Measurements from ENCODE around the gene SLC36A2.
"Not testable (repeated sequence)": the region's sequence is repeated elsewhere in the genome, so short reads cannot be mapped to it uniquely, and the experiment has no call there.

SLC36A2 gene

DNA sequence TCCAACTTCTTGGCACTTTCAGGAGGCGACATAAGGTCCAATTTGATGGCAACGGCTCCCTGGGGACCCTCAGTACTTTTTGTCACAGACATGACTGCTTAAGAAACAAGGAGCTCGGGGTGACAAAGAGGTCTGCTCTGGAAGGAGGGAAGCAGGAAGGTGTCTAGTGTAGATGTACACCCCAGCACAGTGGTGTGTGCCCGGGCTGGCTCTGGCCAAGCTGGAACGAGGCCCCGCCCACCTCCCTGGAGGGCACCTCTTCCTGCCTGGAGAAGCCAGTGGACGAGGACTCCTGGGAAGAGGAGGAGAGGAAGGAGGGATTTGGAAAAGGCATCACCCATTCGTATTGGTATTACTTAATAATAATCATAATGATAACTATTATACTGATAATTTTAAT, at the start of gene SLC36A2:
SLC36A2 (minus strand) TSS at position 191 of the 400 bp plus-strand sequence; CDS start at position 92, 99 bp downstream.
- DNase-seq: no peak

DNA sequence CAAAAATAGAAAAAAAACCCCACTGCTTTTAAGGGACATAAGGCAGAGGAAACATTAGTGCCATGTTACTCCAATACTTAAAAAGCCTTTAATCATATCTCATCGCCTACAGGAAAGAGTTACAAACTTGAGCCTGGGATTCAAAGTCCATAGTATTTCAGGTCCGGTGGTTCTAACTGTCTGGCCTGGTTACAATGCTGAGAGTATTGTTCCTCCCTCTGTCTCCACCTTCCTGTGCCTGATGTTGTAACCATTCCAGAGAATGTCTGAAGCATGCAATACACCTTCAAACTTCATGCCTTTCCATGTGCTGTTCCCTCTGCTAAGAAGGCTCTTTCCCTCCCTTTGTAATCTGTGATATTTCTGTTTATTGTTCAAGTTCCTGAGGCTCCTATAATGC, 41.6 kb upstream of the SLC36A2 start:
- DNase-seq: no peak

- peak; percentile 62 for DNase-seq
These were observed 36.7 kb upstream of the SLC36A2 start for GRCh38 chr5:151384106-151384505.

- no peak for DNase-seq
These were observed 35.7 kb upstream of the SLC36A2 start for GRCh38 chr5:151383011-151383410.

GRCh38 chr5:151382576-151382975, 35.2 kb upstream of the SLC36A2 start:
- DNase-seq: no peak

GRCh38 chr5:151381899-151382298, 34.5 kb upstream of the SLC36A2 start:
- DNase-seq: no peak

DNA sequence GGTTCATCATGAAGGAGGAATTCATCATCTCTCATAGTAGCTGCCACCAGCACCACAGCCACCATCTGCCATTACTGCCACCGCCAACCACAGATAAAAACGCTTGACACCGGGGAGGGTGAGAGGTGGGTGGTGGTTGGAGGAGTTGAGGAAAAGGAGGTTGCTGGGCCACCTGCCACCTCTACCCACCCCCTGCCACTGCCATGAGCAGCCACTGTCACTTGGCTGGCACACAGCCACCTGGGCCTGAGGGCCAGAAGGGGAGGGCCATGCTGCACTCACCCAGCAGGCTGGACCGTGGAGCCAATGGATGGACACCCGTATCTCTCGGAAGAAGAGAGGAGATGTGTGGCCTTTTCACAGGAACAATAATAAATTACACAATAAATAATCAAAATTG, 31.3 kb upstream of the SLC36A2 start:
- DNase-seq: no peak

GRCh38 chr5:151374539-151374938, 27.2 kb upstream of the SLC36A2 start:
- DNase-seq: no peak

DNA sequence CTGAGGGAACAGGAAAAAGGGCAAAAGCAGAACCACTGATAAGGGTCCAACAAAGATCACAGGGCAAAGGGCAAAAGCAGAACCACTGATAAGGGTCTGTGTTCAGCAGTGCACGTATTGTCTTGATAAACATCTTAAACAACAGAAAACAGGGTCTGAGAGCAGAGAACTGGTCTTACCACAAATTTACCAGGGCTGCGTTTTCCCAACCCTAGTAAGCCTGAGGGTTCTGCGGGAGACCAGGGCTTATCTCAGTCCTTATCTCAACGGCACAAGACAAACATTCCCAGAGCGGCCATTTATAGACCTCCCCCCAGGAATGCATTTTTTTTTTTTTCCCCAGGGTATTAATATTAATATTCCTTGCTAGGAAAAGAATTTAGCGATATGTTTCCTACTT, 19.7 kb upstream of the SLC36A2 start:
- DNase-seq: not testable (repeated sequence)

- no peak for DNase-seq
These were observed 16.3 kb upstream of the SLC36A2 start for GRCh38 chr5:151363673-151364072.

GRCh38 chr5:151362970-151363369, 15.6 kb upstream of the SLC36A2 start:
- no peak for DNase-seq

- DNase-seq: no peak
These were observed 12.0 kb upstream of the SLC36A2 start for GRCh38 chr5:151359391-151359790.

DNA sequence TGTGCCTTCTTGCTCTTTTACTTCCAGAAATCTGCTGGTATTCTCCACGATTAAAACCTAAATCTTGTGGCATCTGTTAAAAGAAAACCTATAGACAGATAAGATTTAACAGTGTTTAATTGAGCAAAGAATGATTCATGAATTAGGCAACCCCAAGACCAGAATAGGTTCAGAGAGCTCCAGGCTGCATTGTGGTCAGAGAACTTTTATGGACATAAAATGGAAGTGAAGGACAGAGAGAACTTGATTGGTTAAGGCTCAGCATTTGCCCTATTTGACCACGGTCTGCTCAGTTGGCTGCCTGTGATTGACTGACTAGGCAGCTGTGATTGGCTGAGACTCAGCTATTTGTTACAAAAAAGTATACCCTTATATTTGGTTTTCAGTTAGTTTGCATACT, 10.4 kb upstream of the SLC36A2 start:
- no peak for DNase-seq

- no peak for DNase-seq
These were observed 9.7 kb upstream of the SLC36A2 start for GRCh38 chr5:151357097-151357496.

DNA sequence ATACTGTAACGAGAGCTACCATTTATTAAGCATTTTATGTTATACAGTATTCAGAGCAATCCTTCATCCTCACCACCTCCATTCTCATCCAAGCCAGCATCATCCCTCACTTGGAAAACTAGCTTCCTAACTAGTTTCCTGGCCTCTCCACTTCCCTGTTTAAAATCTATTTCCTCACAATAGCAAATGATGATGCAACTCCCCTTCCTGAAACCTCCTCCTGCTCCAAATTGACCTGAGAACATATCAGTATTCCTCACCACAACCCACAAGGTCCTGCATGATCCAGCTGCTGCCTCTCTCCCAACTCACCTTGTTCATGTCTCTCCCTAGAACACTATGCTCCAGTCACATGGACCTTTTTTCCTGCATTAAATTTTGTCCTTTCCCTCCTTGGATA, 4.3 kb upstream of the SLC36A2 start:
- no peak for DNase-seq

DNA sequence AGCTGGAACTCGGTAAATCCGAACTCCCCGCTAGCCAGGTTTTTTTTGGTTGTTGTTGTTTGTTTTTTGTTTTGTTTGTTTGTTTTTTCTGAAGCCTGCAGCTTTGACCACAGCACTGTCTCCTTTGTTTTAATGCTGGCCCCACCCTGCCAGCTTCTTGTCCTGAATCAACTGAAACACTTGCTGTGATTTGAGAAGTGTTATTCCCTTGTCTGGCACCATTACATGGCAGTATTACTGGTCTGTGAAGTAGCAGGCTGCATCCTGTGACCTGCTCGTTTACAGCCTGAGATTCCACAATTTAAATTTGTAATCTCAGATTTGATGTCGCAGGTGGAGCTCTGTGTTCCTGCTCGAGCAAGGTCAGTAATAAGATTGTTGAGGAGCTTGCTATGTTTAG, 1.4 kb upstream of the SLC36A2 start:
- DNase-seq: no peak

GRCh38 chr5:151345808-151346478, 1.4 kb downstream of the SLC36A2 start:
- DNase-seq: no peak

DNA sequence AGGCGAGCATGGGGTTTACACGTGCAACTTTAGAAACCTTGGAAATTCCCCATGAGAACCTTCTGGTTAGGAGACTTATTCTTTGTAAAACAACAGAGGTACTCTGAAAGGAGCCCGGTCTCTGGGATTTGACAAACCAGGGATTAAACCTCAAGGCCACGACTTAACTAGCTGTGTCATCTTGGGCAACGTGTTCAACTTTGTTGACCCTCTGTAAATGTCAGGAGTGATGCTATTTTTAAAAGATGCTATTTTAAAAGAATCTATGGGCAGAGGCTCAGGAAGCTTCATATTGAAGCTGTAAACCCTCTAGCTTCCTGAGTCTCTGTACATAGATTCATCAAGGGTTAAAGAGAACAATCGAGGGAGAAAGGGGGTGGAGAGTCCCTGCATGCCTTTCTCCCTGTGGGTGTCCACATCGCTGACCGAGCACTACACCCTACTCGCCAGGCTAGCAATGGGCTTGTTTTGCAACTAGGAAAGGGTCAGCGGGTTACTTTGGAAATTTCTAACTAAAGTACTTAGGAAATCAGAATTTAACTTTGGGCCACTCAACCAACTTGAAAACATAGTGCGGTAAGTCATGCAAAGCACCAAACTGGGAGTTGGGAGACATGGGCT, 2.1 kb downstream of the SLC36A2 start:
- no peak for DNase-seq

DNA sequence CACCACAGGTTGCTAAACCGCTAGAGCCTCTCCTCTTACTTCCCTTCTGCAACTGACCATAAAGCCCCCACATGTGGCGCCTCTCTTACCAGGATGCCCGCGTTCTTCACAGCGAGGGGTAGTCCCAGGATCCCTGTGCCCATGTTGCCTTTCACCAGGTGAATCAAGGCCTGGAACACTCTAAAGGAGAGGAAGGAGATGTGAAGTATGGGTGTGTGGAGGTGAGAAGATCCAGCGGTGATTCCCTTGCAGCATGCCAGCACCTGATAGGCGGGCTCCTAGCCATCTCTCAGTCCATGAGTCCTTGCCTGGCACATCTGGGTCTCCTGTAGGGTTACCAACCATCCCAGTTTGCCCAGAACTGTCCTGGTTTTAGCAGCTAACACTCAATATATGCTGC, 3.3 kb downstream of the SLC36A2 start:
- DNase-seq: no peak

DNA sequence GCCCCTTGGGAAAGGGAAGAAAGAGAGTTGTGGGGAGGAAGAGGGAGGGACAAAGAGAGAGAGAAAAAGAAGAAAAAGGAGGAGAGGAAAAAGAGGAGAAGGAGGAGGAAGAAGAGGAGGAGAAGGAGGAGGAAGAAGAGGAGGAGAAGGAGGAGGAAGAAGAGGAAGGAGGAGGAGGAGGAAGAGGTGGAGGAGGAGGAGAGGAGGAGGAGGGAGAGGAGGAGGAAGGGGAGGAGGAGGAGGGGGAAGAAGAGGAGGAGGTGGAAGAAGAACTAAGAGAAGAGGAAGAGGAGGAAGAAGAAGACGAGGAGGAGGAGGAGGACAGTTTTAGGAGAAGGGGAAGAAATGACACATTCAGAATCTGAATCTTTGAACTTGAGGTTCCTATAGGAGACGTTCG, 7.4 kb downstream of the SLC36A2 start:
- DNase-seq: no peak

DNA sequence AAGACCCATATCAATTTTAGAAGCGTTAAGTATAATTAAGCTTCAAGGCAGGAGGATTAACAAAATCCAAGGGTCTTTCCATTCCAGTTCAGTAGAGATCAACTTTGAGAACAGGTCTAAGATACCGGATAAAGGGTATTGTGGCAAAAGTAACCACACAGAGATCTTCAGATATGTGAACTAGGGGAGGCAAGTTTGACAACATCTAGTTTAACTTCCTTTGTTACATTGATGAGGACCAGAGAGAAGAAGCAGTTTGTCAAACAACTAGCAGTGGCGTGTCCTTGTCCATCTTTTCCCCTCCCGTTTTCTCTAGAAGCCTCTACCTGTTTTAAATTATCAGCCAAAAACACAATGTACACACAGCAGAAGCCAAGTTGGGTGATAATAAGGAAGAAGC, 8.6 kb downstream of the SLC36A2 start:
- DNase-seq: no peak

DNA sequence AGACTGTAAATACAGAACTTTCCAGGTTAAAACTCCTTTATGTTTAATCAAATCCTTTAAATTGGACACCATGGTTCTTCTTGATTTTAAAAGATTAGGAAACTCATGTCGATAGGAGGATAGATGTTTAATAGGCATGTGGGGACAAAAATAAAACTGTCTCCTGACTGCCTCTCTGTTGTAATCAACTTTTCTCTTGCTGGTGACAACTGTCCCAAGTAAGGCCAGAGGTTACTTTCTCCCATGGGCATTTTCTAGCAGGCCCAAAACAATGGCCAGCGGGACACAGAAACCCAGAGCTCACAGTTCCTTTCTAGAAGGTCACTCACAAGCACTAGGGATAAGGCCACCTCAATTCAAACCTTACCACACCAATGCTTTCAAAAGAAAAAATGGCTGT, 14.5 kb downstream of the SLC36A2 start:
- no peak for DNase-seq

DNA sequence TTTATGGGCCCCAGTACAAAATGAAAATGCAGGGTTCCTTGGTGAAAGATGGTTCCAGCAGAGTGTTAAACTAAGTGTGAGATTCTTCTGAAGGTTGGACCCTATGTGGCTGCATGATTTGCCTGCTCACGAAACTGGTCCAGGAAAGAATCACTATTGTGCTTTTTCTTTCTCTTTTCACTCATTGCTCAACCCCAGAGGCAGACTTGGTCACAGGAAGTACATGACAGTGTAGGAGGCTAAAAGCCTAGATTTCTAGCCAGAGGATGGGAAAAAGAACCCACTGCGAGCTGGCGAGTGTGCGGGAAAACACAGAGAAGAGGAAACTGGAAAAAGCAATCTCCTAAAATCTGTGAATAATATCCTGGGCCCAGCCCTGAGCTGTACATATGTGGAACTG, 18.6 kb downstream of the SLC36A2 start:
- no peak for DNase-seq

- DNase-seq: no peak
These were observed 19.8 kb downstream of the SLC36A2 start for GRCh38 chr5:151327585-151327984.

- DNase-seq: no peak
These were observed 21.1 kb downstream of the SLC36A2 start for GRCh38 chr5:151326266-151326665.

All from NCI-H226 (cell line).